Measurements from ENCODE around the gene WFDC12. TPM values are rescaled to one million over a fixed set of nuclear protein-coding genes. Genes with fewer than 3 reads are reported as not detected.
A peak's percentile ranks its signal among the peaks of the same experiment; 100 is the strongest.

The WFDC12 gene
- total and polyA plus RNA-seq, 2 donors (not counting 3 experiments of a cell fraction or from before 2014, with no cell fraction given) = not detected

GRCh38 chr20:45138561-45139300 is 14.5 kb upstream of the WFDC12 start:
- CTCF ChIA-PET = interaction anchor here (0.6 to 2.7 kb wide), 15 partner anchors 8 to 632 kb away, joined by 3 to 25 read pairs (median 5); no protein-coding TSS in a partner anchor
- Histone ChIP-seq H3K9me1 (replicated peaks; ENCODE audit: control insufficient read depth, extremely low read depth, insufficient read depth, low read length) (no peaks in the 10 kb centered on the region), H3K36me3 (ENCODE audit: control insufficient read depth in 2 of 2, extremely low read depth in 1 of 2, insufficient read depth in 2 of 2, low read length in 2 of 2) (no peaks in the 10 kb centered on the region), H3K4me3 (replicated peaks in 1 of 3; ENCODE audit: insufficient read depth in 1 of 3, low read depth in 1 of 3, low read length in 3 of 3) (no peak overlapping the region), H3K9me3 (replicated peaks; ENCODE audit: control insufficient read depth, insufficient read depth, low read length) (no peaks in the 10 kb centered on the region), H3K4me2 (ENCODE audit: insufficient read depth, low read length) (no peak overlapping the region), H3K27ac (ENCODE audit: insufficient read depth, low read depth, low read length) (no peak overlapping the region), H3K4me1 (ENCODE audit: control insufficient read depth, extremely low read depth, insufficient read depth, low read length) (no peaks in the 10 kb centered on the region), H3K79me2 (ENCODE audit: control insufficient read depth, insufficient read depth, low read length) (no peaks in the 10 kb centered on the region), H3K9ac (replicated peaks; ENCODE audit: extremely low read depth, insufficient read depth, low read length) (no peak overlapping the region), H4K20me1 (replicated peaks; ENCODE audit: control insufficient read depth, extremely low read depth, insufficient read depth, low read length) (no peaks in the 10 kb centered on the region), H2AFZ (ENCODE audit: low read depth, low read length) (no peak overlapping the region), H3K27me3 (ENCODE audit: control insufficient read depth in 2 of 2, insufficient read depth in 2 of 2, low read length in 2 of 2) (peaks cover 11 to 12% of the 10 kb centered on the region in 2 experiments)
- dilution Hi-C loops (cut with MboI; ENCODE audit: extremely low pct_ligation_motif_present, low sequenced_read_pairs) (no loop called here), intact Hi-C loops (cut with micrococcal nuclease) (loop anchor here (1.0 kb wide), 1 partner anchor 153 kb away; no protein-coding TSS in a partner anchor)
- no TSS peak for BruUV-seq (replicated peaks)
- peak; percentile 4 for DNase-seq (ENCODE audit: low read depth, low spot score)
- no peak for FAIRE-seq
- POLR2A ChIA-PET = no interaction called here
- TF ChIP-seq FOS (IDR thresholded peaks at IDR 0.05; ENCODE audit: borderline replicate concordance, insufficient read depth, low read length) = no peak
- TF ChIP-seq MAX (IDR thresholded peaks at IDR 0.05; ENCODE audit: insufficient read depth, insufficient read length) = no peak
- TF ChIP-seq POLR2AphosphoS5 (IDR thresholded peaks at IDR 0.05; ENCODE audit: insufficient read depth, low read depth, low read length) = no peak
- TF ChIP-seq CTCF (IDR thresholded peaks at IDR 0.05; ENCODE audit: extremely low read depth in 1 of 2, insufficient read depth in 1 of 2, low read depth in 1 of 2, low read length in 2 of 2) = peak; percentile 69 to 70
- no peak for TF ChIP-seq POLR2A (IDR thresholded peaks at IDR 0.05; ENCODE audit: low read depth, low read length)

Data from endothelial cell of umbilical vein (primary cell).